HTERT RPE-1 (cell line): ENCODE data around the gene CEP104.

Experiments used
- in situ Hi-C: fragments of 300-500 bp; cut with MboI; formaldehyde crosslinking; loops from 4 replicates; pipeline ENCODE4 v1.14.3; 2020; ENCODE audit warnings: low sequenced_read_pairs

CEP104 gene

DNA sequence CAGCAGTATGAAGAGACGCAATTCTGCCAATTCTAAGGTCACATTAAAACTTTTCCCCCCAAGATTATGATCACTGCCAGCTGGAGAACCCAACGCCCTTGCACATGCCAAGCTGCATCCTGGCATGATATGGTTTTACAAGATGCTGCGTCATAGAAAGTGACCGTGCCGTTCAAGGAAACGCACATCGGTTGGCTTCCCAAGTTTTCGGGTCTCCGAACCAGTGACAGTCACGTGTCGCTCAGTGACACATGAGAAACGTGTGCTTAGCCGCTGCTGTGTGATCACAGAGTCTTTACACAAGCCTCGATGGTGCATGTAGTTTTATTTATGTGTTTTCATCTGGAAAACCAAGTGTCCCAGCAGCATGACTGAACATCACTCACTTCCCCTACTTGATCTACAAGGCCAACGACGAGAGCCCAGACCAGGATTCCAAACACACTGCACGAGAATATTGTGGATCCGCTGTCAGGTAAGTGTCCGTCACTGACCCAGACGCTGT lies 77.0 kb downstream of the CEP104 start:
- in situ Hi-C loops: no loop called here

DNA sequence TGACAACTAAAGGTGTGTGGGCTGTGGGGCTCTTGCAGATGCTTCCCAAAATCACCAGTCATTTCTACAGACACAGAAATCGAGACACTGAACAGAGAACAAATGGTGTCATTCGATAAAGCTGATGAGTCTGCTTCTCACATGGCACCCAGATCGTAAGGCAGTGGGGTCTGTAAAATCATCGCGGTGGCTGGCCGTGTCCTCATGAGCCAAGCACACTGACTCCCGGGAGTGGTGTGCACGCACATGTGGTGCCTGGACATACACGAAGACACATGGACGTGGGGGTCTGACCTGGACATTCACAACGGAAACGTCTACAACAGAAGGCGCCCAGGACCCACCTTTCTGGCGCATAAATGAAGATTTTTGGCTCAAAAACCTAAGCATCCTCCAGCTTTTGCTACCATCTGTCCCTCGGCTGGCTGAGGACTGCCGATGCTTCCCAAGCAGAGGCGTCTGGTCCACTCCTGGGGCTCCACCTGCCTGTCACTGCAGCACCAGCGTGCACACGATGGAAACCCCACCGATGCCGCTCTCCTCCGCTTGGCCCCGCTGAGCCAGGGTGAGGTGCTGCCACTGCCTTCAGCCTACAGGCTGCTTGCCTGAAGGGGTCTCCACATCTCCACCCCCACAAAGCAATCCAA lies 77.6 kb downstream of the CEP104 start:
- in situ Hi-C loops: no loop called here

DNA sequence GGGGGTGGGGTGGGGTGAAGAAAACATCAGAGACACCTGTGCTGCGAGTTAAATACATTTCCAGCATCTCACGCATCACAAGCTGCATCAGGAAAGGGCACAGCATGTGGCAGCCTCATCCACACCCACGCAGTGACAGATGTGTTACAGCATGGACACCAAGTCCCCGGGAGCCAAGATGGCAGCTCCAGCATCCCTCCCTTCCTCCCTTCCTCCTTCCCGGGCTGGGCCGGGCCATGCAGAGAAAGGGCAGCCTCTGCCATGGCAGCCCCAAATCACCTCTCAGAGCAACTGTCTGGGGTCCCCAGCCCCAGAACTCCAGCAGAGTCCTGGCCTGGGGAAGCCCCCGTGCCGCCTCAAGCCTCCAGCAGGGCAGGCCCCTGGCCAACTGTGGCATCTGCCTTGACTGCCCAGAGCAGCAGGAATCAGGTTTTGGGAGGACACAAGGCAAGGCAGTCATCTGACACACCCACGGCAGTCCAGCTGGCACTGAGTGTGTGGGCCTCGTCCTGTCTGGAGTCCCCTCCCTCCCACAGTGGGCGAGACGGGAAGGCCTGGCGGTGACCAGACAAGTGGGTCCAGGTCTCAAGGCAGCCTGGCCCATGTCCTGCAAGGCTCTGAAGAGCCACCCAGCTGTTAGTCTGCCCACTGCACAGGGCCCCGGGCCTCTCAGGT lies 78.3 kb downstream of the CEP104 start:
- in situ Hi-C loops: no loop called here

DNA sequence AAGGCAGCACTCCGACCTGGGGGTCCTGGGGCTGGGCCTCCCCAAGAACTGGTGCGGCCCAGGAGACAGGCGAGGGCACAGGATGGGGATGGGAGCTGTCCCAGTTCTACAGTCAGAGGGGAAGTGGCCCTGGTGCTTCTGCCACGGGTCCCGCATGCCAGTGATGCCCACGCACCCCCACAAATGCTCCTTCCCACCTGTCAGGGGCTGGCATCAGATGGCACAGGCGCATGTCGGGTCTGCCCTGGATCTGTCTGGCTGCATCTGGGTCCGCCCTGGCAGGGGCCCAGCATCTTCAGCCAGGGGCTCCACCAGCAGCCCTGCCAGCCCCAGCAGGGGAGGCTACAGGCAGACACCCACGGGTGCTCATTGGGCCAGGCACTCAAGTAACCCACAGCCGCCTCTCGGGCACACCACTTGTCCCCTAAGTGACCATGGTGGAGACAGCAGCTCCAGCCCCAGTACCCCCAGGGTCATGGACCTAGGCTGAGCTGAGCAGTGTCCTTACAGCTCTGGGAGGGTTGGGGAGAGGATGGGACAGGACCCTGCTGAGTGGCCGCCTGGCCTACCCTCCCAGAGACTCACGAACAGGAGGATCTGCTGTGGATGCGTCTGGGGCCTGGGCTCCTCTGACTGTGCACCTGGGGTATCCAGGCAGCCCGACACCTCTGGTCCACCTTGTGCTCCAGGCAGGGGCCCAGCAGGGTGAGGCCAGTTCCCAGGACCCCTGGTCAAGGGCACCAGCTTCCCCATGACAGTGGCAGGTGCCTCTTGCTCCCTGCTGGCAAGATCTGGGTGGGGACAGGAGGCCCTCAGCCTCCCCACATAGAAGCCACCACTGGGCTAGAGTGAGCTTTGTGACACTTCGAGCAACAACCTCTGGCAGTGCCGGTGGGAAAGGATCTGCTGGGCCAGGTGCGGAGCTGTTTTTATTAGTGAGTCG lies 79.1 kb downstream of the CEP104 start:
- in situ Hi-C loops: no loop called here

DNA sequence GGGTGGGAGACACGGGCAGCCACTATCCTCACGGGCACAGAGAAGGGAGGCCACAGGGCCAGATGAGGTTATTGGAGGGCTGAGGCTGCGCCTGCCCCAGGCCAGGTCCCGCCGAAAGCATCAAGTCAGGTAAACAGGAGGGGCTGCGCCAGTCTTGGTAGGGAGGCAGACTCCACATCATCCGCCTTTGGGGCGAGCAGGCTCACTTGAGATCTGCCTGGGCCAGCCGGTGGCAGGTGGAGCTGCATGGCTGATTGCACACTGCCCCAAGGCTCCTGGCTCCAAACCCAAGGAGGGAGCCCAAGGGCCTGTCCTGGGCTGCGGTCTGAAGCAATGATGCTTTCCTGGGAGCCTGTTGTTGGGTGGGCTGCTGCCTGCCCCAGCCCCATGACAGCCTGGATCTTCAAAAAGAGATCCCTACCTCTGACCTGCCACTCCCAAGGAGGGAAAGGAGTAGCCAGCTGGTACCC lies 79.9 kb downstream of the CEP104 start:
- in situ Hi-C loops: no loop called here

DNA sequence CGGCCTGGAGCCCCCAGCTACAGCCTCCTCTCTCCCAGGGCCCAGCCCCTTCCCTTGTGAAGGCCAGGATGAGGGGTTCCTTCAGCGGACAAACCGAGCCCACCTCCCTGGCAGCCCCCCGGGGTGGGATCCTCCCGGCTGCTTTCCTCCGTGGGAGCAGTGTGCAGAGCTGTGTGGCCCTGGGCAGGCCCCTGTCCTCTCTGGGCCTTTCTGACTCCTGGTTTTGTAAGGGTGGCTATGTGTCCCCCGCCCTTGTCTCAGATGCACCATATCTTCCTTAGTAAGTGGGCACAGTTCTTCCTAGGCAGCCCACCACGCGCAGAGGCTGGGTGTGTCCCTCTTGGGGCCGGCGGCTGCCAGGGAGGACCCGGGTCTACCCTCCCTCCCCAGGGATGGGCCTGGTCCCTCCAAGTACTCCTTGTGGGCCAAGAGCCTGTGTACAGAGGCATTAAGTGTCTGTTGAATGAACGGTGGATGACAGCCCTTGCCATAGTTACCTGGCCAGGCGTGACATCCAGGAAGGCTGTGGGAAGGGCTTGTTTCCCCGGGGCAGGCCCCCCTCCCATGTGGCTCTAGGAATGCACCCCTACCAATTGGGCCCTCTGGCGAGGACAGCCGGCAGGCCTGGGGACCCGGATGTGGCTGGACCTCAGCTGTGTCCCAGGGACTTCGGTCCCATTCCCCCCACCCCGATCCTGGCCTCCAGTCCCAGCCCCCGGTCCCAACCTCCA lies 80.6 kb downstream of the CEP104 start:
- in situ Hi-C loops: no loop called here

DNA sequence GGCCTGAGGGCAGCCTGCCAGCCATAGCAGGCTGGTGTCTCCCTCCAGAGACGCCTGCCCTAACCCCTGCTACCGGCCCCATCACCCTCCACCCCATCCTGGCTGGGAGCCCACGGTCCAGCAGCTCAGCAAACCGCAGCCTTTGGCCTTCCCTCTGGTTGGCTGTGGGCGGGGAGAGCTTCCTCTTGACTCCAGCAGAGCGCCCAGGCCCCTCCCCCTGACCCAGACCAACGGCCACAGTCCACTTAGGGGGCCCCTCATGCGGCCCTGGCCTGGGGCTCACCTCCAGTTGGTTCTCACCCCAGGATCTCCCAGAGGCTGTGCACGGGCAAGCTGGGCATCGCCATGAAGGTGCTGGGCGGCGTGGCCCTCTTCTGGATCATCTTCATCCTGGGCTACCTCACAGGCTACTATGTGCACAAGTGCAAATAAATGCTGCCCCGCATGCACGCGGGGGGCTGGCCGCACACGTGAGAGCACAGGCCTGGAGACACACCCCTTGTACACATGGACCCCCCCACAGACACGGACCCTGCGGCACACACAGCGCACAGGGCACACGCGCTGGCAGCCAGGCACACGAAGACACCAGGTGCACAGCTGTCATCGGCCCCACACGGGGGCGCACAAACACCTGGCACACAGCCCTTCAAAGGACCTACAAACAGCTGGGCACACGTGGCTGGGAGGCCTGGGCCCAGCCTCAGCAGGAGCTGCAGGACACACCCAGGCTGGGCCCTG lies 81.4 kb downstream of the CEP104 start:
- in situ Hi-C loops: no loop called here

DNA sequence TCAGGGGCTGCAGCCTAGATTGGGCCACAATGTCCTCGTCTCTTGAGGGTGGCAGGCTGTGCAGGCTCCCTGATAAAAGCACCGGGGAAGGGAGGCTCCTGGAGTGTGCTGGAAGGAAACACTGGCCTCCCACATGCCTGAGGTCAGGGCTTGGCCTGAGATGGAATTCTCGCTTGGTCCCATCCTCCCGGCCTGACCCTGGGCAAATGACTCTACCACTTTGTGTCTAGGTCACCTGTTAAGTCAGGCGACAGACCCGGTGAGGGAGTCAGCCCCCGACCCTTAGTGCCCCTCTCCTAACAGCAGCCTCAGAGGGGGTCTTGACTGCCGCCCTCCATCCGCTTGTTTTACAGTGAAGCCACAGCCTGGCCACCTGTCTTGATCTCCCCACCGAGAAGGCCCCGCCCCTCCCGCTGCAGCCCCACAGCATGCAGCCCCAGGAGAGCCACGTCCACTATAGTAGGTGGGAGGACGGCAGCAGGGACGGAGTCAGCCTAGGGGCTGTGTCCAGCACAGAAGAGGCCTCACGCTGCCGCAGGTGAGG lies 82.0 kb downstream of the CEP104 start:
- in situ Hi-C loops: no loop called here

DNA sequence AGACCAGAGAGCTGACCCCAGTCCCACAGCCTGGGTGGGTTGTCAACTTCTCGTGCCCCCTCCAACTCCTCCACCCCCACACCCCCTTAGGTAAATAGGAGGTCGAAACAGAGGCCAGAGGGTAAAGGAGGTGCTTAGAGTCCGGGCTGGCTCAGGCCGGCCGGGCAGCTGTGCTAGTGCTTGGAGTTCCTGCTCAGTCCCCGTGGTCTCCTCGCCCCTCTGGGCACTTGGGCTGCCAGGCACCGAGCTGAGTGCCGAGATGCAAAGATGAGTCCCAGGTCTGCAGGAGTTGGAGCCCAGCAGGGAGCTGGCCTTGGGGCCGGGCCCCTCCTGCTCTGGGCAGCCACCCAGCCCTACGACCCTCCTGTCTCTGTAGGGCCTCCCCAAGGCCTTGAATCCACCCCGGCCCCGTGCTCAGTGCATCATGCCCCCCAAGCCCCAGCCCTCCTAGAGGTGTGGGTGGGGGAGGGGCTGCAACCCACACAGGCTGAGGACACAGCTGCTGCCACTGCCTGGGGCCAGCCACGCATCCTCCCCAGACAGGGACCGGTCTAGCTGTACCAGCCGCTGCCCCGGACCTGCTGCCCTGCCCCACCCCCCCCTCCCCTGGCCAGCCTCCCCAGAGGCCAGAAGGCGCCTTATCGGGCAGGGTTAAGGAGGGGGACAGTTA lies 82.6 kb downstream of the CEP104 start:
- in situ Hi-C loops: no loop called here

DNA sequence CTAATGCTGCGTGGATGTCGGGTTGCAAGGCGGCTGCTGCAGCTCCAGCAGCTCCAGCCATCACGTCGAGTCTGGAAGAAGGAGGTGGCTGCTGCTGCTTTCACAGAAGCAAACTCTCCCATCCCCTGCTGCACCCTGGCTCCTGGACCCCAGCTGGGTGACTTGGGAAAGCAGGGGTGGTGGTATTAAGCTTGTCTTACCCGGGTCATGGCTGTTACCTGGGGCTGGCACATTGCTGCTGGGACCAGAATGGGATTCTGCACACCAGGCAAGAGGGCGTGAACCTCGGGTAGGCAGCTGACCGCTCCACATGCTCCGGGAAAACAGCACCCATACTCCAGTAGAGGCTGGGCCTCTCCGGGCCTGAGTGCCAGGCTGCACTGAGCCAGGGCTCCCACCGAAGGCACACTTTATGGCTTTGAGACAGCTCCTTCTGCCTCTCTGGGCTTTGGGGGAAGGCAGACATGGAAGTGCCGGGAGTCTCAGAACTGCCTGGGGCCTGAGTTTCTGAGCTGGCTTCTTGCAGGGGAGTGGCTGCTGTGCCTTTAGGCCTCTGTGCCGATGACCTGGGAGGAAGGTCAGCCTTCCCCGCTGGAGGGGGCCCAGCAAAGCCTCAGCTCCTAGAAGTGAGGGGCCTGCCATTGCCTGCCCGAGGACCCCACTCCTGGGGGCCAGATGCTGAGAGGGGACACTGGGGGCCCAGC lies 83.3 kb downstream of the CEP104 start:
- in situ Hi-C loops: no loop called here

DNA sequence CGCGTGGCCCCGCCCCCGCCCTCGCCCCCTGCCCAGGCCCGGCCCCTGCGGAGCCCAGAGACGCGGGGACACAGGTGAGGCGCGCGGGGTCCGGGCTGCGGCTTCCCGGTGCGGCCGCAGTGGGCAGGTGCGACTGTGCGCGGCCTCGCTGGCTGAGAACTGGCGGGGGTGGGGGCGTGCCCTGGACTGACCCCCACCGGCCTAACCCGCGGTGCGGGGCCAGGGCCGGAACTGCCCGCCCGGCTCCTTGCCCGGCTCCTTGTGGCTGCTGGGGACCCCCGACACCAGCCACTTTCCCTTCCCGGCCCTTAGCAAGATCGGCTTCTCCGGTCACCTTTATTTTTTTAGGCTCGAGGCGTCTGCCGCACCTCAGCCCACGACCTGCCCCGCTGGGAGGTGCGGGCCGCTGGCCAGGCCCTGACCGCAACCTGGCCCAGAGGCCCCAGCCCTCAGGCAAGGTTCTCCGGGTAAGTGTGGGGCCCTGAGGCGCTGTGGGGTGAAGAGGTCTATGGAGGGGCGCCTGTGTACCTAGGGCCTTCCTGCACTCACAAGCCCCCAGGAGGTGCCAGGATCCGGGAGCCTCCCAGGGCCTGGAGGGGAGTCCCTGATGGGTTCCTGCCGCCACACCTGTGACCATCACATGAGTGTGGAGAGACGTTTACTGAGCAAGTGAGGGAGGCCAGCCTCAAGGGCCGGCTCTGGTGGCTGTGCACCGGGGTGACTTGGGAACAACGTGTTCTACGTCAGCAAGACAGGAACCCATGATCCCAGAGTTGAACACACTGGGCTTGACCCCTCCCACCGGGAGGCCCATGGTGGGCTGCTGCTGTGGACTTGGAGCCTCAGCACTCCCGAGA lies 84.1 kb downstream of the CEP104 start, which contains the start of gene SMIM1:
Gene SMIM1 (plus strand): TSS at position 35 of the 857 bp plus-strand sequence. CDS start 2,625 bp downstream, outside the sequence.
- in situ Hi-C loops: no loop called here

DNA sequence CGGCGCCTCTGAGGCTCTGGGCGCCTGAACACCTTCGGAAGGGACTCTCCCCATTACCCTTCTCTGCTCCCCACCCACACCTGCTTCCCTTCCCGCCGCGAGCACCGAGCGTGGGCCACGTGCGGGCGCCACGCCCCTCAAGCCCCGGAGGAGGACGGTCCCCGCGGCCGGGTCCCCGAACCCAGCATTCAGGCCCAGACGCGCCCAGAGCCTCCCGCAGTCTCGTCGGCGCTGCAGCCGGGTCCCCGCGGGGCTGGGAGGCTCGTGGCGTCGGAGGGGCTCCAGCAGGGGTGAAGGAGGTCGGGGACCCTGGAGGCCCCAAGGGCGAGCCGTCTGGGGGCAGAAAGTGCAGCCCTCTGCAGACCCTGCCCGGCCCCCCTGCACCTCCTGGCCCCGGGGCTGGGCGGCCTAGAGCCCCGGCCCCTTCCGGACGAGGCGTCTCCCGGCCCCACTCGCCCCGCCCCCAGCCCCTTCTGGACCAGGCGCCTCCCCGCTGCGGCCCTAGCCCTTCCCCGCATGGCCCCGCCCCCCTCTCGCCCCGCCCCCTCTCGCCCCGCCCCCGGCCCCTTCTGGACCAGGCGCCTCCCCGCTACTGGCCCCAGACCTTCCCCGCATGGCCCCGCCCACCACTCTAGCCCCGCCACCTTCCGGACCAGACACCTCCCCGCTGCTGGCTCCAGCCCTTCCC lies 84.8 kb downstream of the CEP104 start:
- in situ Hi-C loops: no loop called here

DNA sequence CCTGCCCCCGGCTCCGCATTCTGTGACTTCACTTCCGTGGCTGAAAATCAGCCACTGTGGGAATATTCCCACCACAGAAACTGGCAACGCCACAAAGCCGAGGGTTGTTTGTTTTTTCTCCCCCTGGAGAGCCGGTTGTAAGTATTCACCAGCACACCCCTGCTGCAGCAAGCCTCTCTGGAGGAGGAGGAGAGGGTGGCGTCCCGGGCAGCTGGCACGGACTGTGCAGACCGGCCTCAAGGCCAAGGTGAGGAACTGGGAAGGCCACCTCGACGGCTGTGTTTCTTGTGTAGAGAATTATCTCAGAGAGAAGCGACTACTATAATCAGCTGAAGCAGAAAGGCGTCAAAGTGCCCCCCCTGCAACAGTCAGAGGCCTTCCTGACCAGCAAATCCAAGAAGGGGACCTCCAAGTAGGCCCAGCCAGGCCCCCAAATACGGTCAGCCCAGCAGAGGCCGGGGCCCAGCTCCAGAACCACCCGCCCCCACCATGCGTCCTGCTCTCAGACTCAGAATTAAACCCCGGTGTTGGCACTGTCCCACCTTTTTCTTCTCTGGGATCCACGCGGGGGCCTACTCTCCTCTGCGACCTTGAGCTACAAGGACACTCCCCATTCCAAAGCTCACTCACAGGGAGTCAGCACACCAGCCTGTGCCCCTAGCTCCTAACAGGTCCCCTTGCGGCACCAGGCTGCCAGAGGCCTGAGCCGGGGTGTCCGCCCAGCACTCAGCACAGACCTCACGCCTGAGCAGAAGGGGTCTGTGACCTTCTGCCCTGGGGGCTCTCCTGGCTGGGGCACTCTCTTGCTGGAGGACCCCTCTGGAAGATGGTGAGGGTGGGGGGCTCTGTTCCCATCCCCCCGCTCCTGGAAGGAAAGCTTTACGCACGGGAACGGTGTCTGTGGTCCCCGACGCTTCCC lies 85.6 kb downstream of the CEP104 start:
- in situ Hi-C loops: no loop called here

DNA sequence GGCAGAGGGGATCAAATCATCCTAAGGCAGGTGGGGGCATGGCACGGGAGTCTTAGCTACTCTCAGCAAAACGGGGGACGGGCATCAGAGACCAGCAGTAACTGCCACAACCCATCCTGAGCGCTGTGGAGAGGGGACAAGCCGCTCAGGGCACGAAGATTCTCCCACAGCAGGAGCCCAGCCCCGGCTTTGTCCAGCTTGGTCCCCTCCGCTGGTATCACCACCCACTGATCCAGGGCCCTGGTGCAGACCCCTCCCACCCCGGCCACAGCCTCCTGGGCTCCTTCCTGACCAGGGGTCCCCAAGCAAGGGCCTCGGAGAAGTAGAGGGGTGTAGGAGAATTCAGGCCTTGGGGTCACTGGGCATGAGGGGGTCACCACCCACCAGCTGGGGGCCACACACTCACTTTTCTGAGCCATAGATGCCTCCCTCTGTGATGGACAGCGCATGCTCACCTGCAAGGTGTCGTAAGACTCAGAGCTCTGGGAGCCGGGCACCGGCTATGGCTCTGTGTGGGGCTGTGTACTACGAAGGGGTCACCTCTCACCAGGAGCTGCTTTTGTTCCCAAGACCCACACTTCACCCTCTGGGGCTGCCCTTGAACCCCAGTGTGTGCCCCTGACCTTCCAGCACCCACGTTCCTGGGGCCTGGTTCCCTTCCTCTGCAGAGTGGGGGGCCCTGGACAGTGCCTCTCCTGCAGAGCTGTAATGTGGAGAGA lies 86.8 kb downstream of the CEP104 start:
- in situ Hi-C loops: no loop called here

DNA sequence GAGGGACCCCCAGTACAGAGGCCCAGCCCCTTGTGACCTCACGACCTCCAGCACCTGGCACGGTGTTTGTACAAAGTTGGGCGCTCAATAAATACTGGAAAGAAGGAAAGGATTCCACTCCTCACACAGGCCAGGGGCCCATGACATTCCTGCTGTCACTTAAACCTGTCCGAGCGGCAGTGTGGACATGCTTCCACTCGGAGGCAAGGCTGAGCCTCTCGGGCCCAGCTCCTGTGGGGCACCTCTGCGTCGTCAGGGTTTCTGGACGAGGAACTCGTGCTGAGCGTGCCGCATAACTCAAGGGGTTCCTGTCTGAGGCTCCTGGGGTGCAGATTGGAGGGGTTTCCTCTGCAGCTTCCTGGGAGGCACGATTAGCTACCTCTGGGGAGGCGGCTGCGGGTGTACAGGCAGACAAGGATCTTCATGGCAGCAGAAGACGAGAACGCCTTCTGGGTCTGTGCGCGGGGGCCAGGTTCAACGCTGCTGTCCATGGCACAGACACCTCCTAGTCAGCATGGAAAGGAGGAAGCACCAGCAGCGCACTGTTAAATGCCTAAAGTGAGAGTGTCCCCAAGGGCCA lies 88.1 kb downstream of the CEP104 start:
- in situ Hi-C loops: no loop called here
